Endodermal cell (in vitro differentiated cells): Measurements from ENCODE around the gene APC. TPM values are rescaled to one million over a fixed set of nuclear protein-coding genes. Genes with fewer than 3 reads are reported as not detected.
A peak's percentile ranks its signal among the peaks of the same experiment; 100 is the strongest.
"Not testable (repeated sequence)": the region's sequence is repeated elsewhere in the genome, so short reads cannot be mapped to it uniquely, and the experiment has no call there.

ENCODE experiments used
- DNase-seq: peaks from one replicate; pipeline ENCODE4 v3.0.0-alpha.2; 2017
- H3K27ac ChIP-seq: 2 replicates; pipeline ENCODE4 v1.5.1; 2013; ENCODE audit warnings: mild to moderate bottlenecking, low read depth, low read length, moderate library complexity
- H3K27me3 ChIP-seq: 2 replicates; pipeline ENCODE4 v1.6.1; 2013; ENCODE audit warnings: mild to moderate bottlenecking, low read length, moderate library complexity; ENCODE audit not compliant: insufficient read depth, control insufficient read depth, poor library complexity, severe bottlenecking
- H3K36me3 ChIP-seq: 2 replicates; pipeline ENCODE4 v1.7.0; 2013; ENCODE audit warnings: mild to moderate bottlenecking, low read length, moderate library complexity; ENCODE audit not compliant: control insufficient read depth, insufficient read depth
- H3K4me1 ChIP-seq: one replicate; pipeline ENCODE4 v1.7.0; 2013; ENCODE audit warnings: low read length; ENCODE audit not compliant: control insufficient read depth, insufficient read depth
- H3K4me3 ChIP-seq: 2 replicates; pipeline ENCODE4 v1.5.1; 2013; ENCODE audit warnings: mild to moderate bottlenecking, low read length, moderate library complexity
- H3K9ac ChIP-seq: 2 replicates; pipeline ENCODE4 v1.6.1; 2013; ENCODE audit warnings: mild to moderate bottlenecking, low read length, moderate library complexity; ENCODE audit not compliant: poor library complexity, severe bottlenecking; ENCODE audit errors: extremely low read depth
- H3K9me3 ChIP-seq: 2 replicates; pipeline ENCODE4 v1.6.1; 2013; ENCODE audit warnings: mild to moderate bottlenecking, low read length, moderate library complexity; ENCODE audit not compliant: control insufficient read depth
- H3K27ac Mint-ChIP-seq: 2 replicates; pipeline ENCODE4 v1.8.0; 2020; ENCODE audit warnings: mixed read lengths
- H3K27me3 Mint-ChIP-seq: 2 replicates; pipeline ENCODE4 v1.8.0; 2021; ENCODE audit warnings: mild to moderate bottlenecking, mixed read lengths; ENCODE audit not compliant: insufficient read depth
- H3K36me3 Mint-ChIP-seq: 2 replicates; pipeline ENCODE4 v1.8.0; 2020; ENCODE audit warnings: low read depth, mixed read lengths
- H3K4me1 Mint-ChIP-seq: 2 replicates; pipeline ENCODE4 v1.8.0; 2020; ENCODE audit warnings: mixed read lengths
- H3K4me3 Mint-ChIP-seq: 2 replicates; pipeline ENCODE4 v1.8.0; 2020; ENCODE audit warnings: mild to moderate bottlenecking, moderate library complexity, mixed read lengths
- H3K9me3 Mint-ChIP-seq: 2 replicates; pipeline ENCODE4 v1.8.0; 2020; ENCODE audit warnings: mild to moderate bottlenecking, mixed read lengths
- WGBS, 2 experiments: methylation state at CpG; one replicate each; pipeline versions ENCODE4 v1.1.5 to v1.1.7; 2013; ENCODE audit warnings: missing lambda C conversion rate in 2 of 2, mixed read lengths in 1 of 2; ENCODE audit not compliant: insufficient coverage in 1 of 2, insufficient read length in 1 of 2; 5-methylcytosine and 5-hydroxymethylcytosine counted together
- total RNA-seq, 2 donors: library from RNA; stranded (reverse); fragmentation: NEBNext Ultra II Directional in 1 of 2; extraction: Animal tissue kit (Norgen Biotek cat#: 25700) in 1 of 2; gene quantifications; 2 replicates in 1 of 2; 3 replicates in 1 of 2; pipeline ENCODE4 v1.2.1, GENCODE V29; 2021
- TF ChIP-seq, protein P1 (sequence below): fragments of 200-600 bp; sonication (generic); conservative IDR thresholded peaks from 2 replicates; pipeline ENCODE4 v1.5.0; 2021; ENCODE audit warnings: antibody characterized with exemption, mild to moderate bottlenecking

The APC gene
- total RNA-seq, 2 donors from 2014 or later = 66.3 to 87.6 TPM

GRCh38 chr5:112854651-112855050 is 117.0 kb downstream of the APC start:
- no peaks in the 10 kb centered on the region for H3K36me3 Mint-ChIP-seq
- H3K27ac ChIP-seq = no peak overlapping the region
- H3K27ac Mint-ChIP-seq = no peak overlapping the region
- no peaks in the 10 kb centered on the region for H3K9me3 ChIP-seq
- no peaks in the 10 kb centered on the region for H3K9me3 Mint-ChIP-seq
- TF ChIP-seq, protein P1, sequence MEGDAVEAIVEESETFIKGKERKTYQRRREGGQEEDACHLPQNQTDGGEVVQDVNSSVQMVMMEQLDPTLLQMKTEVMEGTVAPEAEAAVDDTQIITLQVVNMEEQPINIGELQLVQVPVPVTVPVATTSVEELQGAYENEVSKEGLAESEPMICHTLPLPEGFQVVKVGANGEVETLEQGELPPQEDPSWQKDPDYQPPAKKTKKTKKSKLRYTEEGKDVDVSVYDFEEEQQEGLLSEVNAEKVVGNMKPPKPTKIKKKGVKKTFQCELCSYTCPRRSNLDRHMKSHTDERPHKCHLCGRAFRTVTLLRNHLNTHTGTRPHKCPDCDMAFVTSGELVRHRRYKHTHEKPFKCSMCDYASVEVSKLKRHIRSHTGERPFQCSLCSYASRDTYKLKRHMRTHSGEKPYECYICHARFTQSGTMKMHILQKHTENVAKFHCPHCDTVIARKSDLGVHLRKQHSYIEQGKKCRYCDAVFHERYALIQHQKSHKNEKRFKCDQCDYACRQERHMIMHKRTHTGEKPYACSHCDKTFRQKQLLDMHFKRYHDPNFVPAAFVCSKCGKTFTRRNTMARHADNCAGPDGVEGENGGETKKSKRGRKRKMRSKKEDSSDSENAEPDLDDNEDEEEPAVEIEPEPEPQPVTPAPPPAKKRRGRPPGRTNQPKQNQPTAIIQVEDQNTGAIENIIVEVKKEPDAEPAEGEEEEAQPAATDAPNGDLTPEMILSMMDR = no peak
- no peaks in the 10 kb centered on the region for H3K4me1 ChIP-seq
- H3K27me3 Mint-ChIP-seq = peaks cover 36% of the 10 kb centered on the region
- H3K4me1 Mint-ChIP-seq = no peaks in the 10 kb centered on the region
- H3K4me3 Mint-ChIP-seq = no peak overlapping the region
- no peak overlapping the region for H3K9ac ChIP-seq
- DNase-seq = no peak
- H3K4me3 ChIP-seq = no peak overlapping the region
- WGBS, 2 experiments = 68% methylated on average over 1 of the region's 1 CpG; no CpG with 5 or more reads in 1 of the 2 experiments
- peaks cover 42% of the 10 kb centered on the region for H3K27me3 ChIP-seq
- no peaks in the 10 kb centered on the region for H3K36me3 ChIP-seq

DNA sequence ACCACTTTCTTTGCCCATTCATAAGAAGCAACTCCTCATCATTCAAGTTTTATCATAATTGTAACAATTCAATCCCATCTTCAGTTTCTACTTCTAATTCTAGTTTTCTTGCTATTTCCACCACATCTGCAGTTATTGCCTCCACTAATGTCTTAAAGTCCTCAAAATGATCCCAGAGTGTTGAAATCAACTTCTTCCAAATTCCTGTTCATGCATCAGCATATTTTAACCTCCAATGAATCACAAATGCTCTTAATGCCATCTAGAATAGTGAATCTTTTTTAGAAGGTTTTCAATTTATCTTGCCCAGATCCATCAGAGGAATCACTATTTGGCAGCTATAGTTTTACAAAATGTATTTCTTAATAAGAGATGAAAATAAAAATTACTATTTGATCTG is 120.2 kb downstream of the APC start:
- H3K27me3 Mint-ChIP-seq = peaks cover 37% of the 10 kb centered on the region
- no peak overlapping the region for H3K4me3 Mint-ChIP-seq
- no peak overlapping the region for H3K27ac ChIP-seq
- no peaks in the 10 kb centered on the region for H3K4me1 ChIP-seq
- peaks cover 8% of the 10 kb centered on the region for H3K36me3 ChIP-seq
- peaks cover 8% of the 10 kb centered on the region for H3K36me3 Mint-ChIP-seq
- no peak overlapping the region for H3K27ac Mint-ChIP-seq
- no peak overlapping the region for H3K4me3 ChIP-seq
- H3K9ac ChIP-seq = no peak overlapping the region
- peaks cover 4% of the 10 kb centered on the region for H3K9me3 ChIP-seq
- peaks cover 42% of the 10 kb centered on the region for H3K27me3 ChIP-seq
- H3K9me3 Mint-ChIP-seq = peaks cover 10% of the 10 kb centered on the region
- TF ChIP-seq, protein P1 = no peak
- H3K4me1 Mint-ChIP-seq = peaks cover 11% of the 10 kb centered on the region
- DNase-seq = no peak

GRCh38 chr5:112860571-112860928 is 122.9 kb downstream of the APC start:
- H3K4me1 Mint-ChIP-seq = peaks cover 16% of the 10 kb centered on the region
- peak overlapping the region; percentile 98 for H3K4me3 Mint-ChIP-seq
- not testable (repeated sequence) for H3K9me3 ChIP-seq, DNase-seq, H3K9me3 Mint-ChIP-seq, H3K4me1 ChIP-seq
- Histone ChIP-seq H3K9ac (peak overlapping the region; percentile 93), H3K4me3 (peak overlapping the region; percentile 100), H3K27ac (peak overlapping the region; percentile 66), H3K27me3 (peaks cover 36% of the 10 kb centered on the region), H3K36me3 (peaks cover 32% of the 10 kb centered on the region)
- H3K27ac Mint-ChIP-seq = peak overlapping the region; percentile 93
- peaks cover 27% of the 10 kb centered on the region for H3K27me3 Mint-ChIP-seq
- WGBS, 2 experiments = 89% methylated on average over 10 to 11 of the region's 11 CpGs
- peaks cover 27% of the 10 kb centered on the region for H3K36me3 Mint-ChIP-seq
